Effector CD4-positive, alpha-beta T cell (primary cell): ENCODE results near the gene OXER1.

Source experiments
- DNase-seq: peaks from one replicate; pipeline ENCODE4 v3.0.0-alpha.2; 2020

Gene OXER1

DNA sequence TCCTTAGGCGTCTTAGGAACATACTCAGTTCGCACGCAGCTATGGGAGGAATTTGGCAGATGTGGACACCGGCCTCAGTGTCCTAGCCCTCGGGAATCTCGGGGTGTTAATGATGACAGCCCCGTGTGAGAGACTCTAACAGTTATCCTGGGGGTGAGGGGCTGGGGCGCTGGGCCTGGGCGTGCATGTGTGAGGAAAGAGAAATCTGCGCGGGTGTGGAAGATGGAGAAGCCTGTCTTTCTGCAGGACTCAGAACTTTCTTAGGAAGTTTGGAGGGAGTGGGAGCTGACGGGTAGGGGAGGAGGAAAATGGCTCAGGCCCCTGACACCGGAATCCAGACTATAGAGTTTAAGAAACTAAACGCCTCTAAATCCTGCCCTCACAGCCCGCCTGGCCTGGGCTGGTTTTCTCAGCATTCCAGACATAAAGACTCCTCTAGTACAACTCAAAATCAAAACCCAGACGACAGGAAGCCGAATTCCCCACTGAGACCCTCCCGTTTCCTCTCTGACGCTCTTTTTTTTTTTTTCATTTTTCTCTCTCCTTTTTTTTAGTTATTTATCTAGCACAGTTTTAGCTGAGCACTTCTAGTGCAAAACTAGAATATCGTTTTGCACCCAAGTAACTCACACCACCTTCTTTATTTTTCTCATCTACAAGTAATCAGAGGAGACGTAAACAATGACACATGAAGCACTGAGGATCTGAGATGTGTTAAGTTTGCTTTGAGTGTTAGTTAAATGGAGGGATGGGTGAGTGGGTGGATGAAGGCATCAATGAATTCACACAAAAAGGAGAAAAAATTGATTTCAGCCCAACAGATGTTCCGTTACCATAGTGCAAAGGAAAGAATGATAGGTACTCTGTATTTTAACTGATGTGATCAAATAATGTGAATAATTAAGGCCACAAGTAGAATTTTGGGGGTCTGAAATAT is 29.7 kb upstream of the OXER1 start:
- DNase-seq, result no peak

DNA sequence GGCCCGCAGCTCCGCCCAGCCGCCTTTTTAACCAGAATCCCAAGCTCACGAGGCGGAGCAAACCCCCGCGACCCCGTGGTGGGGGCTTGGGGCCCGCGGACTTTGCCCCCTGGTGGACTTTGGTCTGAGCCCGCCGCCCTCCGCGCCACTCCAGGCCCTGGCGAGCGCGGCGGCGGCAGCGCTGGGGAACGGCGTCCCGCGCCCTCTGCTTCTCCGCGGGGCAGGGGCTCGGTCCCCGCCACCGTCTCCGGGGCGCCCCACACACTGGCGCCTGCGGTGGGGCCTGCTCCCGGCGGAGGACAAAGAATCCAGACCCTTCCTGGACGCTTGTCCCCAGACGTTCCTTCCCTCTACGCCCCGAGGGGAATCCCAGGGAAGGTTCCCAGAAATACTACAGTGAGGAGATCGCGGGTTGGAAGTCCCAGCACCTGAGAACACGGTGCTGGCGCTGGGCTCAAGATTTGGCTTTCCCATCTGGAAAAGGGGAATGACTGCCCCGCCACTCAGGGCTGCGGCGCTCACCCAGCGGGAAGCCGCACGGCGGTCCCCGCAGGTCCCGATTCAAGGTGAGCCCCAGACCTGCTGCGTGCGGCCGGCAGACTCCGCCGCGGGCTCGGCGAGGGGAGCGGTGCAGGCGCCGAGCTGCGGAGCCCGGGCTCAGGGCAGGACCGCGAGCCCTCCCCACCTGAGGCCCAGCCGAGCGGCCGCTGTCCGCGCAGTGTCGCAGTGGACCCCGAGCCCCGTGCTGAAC is 28.8 kb upstream of the OXER1 start, which contains the start of gene HAAO:
Gene HAAO (minus strand): TSS at position 1 of the 751 bp plus-strand sequence. CDS start 47 bp downstream, outside the sequence.
- no peak for DNase-seq

DNA sequence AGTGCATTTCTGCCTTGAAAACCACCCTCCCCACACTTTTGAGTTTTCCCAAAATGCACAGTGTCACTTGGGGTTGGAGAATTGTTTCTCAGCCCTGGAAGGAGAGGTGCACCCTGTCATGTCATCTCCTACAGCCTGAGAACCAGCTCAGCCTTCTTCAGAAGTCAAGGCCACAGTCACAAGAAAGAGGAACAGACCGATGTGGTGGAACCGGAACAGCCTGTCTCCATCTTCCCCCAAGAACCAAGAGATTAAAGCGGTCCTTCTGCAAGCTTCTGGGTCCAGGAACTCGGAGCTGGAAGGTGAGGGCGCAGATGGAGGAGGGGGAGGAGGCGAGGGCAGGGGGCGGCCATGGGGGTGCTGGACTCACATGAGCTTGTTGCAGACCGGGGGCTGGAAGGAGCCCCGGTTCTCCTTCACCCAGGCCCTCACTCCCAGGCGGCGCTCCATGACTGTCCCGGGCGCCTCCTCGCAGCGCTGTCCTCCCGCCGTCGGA is 28.2 kb upstream of the OXER1 start:
- no peak for DNase-seq

DNA sequence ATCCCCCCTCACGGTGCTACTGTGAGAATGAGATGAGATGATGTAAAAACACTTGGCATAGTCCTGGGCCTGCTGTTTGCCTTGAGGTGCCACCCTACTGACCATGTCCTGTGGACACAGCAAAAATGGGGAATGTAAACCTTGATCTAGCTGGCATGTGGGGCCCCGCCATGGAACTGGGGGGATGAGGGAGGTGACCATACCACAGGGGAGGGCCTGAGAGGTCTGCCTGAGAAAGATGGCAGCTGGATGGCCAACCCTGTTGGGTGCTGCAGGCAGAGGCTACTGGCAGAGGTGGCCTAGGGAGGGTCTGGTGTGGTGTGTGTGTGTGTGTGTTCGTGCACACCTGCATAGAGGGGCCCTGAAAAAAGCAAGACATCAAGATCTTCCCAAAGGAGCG is 27.7 kb upstream of the OXER1 start:
- DNase-seq, result no peak

DNA sequence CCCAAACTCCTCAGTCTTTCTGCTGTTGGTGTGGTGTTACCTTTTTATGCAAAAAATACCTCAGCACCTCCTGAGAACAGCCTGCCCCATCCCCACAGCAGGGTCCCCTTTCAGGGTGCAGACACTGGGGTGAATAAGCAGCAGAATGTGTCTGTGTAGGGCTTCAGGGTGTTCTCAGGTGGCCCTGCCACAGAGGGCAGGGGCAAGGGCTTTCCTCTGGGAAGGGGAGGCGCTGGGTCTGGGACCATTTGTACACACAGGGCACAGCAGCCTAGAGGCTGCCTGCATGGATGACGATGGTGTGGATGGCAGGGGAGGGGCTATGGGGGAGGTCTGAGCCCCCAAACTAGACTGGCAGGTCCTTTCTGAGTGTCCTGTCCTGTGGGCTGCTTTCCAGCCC is 25.8 kb upstream of the OXER1 start:
- DNase-seq, result no peak

DNA sequence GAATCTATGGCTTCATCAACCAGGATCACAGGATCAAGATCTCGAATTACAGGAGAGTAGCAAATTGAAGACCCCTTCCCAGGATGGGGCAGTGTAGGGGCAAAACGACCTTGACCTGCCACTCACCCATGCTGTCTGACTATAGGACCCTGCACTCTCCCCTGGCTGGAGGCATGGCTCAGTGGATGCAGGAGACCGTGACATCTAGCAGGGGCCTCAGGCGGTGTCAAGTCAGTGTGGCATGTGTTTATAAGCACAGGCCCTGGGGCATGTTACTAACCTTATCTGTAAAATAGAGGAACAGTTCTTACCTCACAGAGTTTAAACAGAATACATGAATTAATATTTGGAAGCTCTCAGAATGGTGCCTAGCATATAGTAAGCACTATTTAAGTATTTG is 24.9 kb upstream of the OXER1 start:
- no peak for DNase-seq

DNA sequence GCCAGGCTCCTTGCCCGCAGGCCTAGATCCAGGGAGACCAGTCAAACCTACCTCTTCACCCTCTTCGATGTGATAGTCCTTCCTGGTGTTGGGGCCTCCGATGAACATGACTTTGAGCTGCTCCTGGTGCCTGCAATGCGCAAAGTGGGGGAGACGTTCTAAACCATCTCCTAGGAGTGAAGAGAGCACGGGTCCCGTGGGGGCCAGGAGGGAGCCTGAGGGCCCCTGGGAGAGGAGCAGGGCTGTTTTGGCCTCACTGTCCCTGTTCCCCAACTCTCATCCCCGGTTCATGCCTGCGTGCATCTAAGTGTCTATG is 24.5 kb upstream of the OXER1 start:
- DNase-seq, result no peak

DNA sequence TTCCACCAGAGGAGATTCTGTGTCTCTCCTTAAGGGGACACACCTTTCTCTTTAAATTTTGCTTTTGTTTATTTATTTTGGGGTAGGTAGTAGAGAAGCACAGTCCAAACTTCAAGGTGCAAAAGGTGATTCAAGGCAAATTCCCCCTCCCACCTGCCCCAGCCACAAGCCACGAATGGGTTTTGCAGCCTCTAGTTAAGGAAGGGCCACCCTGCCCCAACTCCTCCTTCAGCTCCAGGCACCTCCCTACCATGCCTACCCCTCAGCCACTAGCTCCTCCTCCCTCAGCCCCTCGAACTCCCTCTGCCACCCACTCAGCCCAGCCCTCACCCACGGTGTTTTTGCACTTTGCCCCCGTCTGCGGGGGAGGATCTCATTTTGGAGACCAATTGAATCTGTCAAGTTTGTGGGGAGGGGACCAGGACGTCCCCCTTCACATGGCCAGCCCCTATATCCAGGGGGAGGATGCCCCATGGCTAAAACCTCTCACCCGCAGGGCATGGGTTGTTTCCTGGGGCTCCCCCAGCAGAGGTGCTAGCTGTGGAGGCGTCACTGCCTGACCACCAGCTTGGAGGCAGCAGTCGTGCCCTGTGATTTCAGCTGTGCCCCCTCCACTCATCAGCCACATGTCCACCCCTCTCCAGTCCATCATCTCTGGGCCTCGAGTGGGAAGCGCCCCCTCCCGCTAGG is 24.0 kb upstream of the OXER1 start:
- DNase-seq, result no peak

DNA sequence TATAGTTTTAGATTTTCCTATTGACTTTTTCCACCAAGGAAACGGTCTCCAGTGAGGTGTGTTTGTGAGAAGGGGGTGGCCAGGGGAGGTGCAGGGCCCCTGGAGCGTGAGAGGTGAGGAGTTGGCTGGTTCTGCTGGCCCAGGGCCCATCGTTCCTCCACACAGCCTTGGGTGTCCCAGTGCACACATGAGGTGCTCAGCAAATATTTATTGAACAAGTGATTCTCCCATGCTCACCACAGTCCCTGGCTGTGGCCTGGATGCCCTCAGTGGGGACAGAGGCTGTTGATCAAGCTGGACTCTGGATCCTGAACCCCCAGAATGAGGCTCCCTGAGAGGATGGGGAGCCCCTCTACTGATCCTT is 23.5 kb upstream of the OXER1 start:
- DNase-seq, result no peak

DNA sequence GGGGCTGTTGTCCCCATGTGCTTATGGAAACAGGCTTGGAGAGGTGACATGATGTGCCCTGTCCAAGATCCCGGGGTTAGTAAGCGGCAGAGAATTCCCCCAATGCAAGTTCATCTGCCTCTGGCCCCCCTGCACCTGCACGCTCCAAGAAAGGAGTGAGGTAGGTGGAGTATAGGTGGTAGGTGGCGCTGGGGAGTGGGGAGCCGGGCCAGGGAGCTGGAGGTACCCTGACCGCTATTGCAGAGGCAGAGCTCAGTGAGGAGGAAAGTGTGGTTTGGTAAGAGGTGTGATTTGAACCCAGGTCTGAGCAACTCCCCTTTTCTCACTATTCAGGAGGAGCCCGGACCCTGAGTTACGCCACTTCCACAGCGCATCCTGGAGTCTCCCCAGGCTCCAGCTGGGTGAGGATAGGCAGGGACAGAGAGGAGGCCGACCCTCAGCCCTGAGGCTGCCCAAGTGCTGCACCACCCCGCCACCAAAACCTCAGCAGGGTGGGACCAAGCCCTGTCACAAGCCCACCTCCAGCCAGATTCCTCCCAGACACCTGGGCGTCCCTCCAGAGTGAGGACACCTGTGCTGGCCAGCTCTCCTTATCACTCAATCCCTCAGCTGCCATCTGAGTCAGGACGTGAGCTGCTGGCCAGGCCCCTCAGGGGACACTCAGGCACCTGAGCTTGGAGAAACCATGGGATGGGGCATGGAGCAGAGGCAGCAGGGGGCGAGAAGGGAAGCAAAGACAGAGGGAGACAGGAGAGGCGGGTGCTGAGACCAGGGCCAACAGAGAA is 22.8 kb upstream of the OXER1 start:
- DNase-seq, result no peak

DNA sequence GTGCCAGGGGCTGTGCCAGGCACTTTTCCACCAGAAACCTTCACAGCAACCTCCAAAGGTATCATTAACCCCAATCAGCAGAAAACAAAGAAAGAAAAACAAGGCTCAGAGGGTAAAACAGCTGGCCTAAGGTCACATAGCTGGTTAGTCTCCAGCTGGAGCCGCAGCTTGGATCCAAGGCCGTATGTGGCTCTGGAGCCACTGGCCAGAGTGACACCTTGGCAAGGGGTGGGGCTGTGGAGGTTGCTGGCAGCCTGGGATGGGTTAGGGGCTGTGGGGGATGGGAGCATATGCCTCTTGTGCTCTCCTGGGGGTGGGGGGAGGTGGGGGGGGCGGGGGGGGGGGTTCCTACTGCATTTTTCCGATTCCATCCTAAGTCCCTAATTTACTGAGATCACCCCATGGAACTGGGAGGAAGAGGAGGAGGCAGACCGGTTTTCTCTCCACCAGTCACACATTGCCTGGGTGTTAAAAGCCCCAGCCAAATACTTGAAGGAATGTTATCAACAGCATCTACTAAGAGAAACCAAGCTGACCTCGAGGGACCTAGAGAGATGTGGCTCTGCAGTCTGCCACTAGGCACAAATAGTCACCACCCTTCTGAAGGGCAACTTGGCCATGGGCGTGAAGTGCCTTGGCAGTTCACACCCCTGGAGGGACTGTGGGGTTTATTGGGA is 20.4 kb upstream of the OXER1 start:
- no peak for DNase-seq

DNA sequence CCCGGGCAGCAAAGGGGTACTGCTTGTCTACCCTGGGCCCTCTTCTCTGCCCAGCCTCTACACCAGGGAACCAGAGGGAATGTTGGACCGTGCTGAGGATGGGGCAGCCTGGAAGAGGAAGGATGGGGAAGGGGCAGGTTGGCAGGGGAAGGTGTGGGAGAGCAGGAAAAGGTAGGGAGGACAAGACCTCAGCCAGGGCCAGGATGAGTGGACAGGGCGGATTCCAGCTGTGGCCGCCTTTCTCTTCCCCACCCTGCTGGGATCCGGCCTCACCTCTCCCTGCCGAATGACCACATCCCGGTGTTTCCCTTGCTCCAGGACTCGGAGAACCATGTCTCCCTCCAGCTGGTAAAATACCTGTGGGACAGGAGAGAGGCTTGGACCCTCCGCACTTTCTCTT is 19.6 kb upstream of the OXER1 start:
- no peak for DNase-seq

DNA sequence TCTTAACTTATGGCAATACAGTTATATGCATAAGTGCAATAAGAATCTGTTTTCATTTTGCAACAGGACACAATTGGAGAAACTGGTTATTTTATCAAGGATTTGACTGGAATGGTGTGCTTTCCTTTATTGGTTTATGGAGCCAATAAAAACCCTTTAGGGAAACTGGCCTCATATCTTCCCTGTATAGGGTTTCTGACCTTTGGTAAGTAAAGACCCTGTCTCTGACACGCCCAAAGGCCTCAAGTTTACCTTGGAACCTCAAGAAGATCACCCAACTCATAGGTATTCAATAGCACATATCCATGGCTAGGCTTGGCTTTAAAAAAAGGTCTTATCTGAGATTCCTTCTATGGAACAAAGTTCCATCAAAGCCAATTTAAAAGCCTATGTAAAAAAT is 17.2 kb upstream of the OXER1 start:
- DNase-seq, result no peak

DNA sequence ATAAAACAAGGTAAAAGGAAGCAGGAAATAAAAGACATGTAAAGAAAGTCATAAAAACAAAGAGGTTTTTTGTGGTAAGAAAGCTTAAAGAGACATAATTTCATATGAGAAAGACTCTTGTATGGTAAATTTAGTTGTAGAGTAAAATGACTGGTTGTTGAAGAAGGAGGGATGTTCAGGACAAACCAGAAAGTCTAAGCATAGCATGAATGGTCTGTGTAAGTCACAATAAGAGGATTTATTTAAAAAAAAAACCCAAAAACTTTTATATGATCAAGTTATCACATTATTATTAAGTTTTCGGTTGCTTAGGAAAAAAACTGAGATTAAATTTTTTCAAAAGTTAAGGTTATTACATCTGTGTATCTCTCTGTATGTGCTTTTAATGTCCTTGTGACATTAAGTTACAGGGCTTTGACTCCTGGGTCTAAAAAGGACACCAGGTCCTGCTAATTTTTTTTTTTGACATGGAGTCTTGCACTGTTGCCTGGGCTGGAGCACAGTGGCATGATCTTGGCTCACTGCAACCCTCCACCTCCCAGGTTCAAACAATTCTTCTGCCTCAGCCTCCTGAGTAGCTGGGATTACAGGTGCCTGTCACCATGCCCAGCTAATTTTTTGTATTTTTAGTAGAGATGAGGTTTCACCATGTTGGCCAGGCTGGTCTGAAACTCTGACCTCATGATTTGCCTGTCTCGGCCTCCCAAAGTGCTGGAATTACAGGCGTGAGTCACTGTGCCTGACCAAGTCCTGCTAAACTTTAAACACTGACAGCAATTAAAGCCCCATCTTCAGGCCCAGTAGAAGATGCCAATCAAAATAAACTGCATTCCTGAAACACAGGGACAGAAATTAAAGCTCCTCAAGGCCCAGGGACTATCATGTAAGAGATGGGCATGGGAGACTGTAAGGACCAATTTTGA is 14.2 kb upstream of the OXER1 start:
- DNase-seq, result no peak

DNA sequence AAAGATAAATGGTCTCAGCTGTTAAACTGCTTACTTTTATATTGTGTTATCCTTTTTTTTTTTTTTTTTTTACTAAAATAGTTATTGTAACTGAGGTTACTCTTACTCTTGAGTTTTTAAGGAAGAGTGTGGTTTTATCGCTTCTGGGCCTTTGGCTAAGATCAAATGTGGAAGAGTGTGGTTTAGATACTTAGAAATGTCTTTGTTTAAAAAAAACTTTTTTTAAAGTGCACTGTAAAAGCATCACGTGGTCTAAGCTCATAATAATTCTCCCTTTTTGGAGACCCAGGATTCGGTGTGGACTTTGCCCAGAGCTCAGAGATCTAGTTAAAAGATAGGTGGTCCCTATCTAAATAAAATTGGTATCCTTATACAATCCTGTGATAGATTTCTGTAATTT is 11.9 kb upstream of the OXER1 start:
- no peak for DNase-seq

DNA sequence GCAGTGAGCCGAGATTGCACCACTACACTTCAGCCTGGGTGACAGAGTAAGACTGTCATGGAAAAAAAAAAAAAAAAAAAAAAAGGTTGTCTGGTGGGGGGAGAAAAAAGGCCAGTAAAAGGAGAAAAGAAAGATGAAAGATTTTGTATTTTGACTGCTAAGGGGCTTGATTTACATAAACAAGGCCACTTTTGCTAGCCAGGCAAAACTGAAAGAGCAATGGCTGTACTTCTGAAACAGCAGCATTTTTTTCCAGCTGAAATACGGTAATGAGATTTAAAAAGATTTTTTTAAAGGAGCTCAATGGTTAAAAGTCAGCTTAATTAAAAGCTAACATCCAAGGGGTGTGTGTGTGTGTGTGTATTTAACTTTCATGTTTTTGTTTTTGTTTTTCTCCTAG is 11.3 kb upstream of the OXER1 start:
- DNase-seq, result no peak

DNA sequence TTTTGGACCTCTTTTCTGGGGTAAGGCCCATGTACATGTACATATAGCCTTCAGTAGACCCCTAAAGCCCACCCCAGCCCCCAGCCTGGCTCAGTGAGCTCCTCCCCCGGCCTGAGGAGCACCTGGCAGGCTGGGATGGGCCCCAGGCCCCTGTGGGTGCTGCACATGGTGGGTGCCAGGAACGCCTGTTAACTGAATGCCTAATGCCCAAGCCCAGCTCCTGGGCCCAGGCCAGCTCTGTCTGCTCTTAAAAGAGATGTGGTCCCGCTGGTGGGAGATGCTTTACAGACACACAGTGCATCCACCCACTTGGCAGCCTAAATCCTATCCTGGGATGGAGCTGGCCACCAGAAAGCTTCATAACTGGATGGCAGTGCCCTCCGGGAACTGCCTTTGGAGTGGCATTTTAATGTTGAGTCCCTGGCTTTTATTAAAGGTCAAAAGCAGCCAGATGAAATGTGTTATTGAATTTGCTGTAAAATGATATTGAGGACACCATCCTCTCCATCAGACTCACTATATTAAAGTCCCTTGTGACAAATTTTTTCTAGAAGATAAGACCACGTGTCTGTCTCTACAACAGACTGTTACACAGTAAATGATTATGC is 7.7 kb upstream of the OXER1 start:
- DNase-seq, result no peak

DNA sequence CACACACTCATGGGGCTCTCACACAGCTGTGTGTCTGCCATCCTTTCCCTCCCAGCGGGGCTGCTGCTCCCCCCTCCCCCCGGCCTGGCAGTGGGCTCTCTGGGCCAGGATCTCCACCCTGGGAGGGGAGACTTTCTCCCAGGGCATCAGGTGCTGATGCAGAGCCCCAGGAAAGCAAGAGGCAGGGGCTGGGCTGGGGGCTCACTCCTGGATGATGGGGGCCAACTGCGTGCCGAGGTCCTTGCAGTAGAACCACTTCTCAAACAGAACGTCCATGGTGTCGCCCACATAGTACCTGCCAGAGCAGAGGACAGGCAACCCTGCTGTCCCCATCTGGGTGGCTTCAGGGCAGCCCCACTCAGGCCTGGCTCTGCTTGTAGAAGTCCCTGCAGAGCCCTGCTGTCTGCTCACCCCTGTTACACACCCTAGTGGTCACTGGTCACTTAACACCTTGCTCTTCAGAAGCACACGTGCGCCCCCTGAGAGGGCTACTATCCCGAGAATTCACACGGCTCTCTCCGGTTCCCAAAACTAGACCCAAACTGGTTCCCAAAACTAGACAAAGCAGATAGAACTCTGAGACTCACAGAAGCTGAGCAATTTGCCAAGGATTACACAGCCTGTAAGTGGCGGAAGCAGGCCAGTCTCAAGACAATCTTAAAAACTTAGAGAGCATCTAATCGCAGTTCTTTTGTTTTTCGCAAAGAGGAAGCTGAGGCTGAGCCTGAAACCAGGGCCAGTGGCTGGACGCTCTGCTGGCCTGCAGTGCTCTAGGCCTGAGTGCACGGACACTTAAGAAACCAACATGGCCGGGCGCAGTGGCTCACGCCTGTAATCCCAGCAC is 6.6 kb upstream of the OXER1 start:
- no peak for DNase-seq

DNA sequence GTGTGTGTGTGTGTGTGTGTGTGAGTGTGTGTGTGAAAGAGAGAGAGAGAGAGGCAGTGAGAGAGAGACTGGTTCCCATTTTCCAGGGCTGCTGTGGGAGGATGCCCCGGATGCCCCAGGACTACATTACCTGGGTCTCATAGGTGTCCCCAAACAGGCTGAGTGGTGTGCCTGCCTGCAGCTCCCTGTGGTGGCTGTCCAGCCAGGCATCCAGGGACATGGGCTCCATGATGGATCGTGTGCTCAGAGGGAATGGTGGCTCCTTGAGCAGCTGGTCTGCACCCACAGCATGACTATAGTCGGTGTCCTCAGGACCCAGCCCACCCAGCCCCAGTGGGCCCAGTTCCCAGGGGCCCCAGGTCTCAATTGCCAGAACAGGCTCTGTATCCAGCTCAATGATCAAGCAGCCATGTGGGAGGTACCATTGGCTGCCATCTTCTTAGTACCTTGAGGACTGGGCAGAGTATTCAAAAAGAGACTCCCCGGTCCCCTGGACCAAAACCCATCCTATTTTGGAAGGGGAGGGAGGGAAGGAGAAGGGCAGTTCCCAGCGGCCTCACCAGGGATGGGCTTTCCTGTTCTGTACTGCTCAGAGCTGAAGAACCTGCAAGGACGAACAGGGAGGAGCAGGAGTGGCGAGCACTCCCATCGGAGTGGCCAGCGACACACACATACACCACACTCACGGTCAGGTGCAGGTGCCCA is 5.8 kb upstream of the OXER1 start:
- DNase-seq, result no peak
